Uterus (tissue), 2 donors: ENCODE data around the gene ANKRD61.

Experiments used
- CTCF ChIP-seq, 4 experiments: fragments of 200-600 bp in 2 of 4; fragments of 450-650 bp in 2 of 4; sonication (generic) in 2 of 4; IDR thresholded peaks; one replicate each; pipeline ENCODE4 v1.5.1; 2016 to 2019; ENCODE audit warnings: antibody characterized with exemption in 4 of 4, mild to moderate bottlenecking in 2 of 4, moderate library complexity in 1 of 4
- POLR2A ChIP-seq, 2 donors: fragments of 450-650 bp; IDR thresholded peaks; one replicate each; pipeline ENCODE4 v1.6.1; 2016; ENCODE audit warnings: antibody characterized with exemption in 2 of 2, mild to moderate bottlenecking in 1 of 2, moderate library complexity in 1 of 2

GRCh38 chr7:6049780-6050179 lies 18.6 kb downstream of the ANKRD61 start:
- no peak for TF ChIP-seq CTCF (IDR thresholded peaks at IDR 0.05)
- no peak for TF ChIP-seq POLR2A (IDR thresholded peaks at IDR 0.05)
